CD8-positive, alpha-beta memory T cell (primary cell): ENCODE data around the gene TXNL1. TPM values are rescaled to one million over a fixed set of nuclear protein-coding genes. Genes with fewer than 3 reads are reported as not detected.
A peak's percentile ranks its signal among the peaks of the same experiment; 100 is the strongest.
"Not testable (repeated sequence)": the region's sequence is repeated elsewhere in the genome, so short reads cannot be mapped to it uniquely, and the experiment has no call there.

Experiments
- CTCF ChIA-PET: fragments of 350-600 bp; sonication (Branson Sonifier 250); formaldehyde crosslinking; loops from one replicate; lab custom pipeline; 2021; ENCODE audit warnings: antibody characterized with exemption; lab: Charles Lee
- POLR2A ChIA-PET: fragments of 350-600 bp; sonication (Branson Sonifier 250); formaldehyde crosslinking; loops from one replicate; lab custom pipeline; 2021; ENCODE audit warnings: antibody characterized with exemption; lab: Charles Lee
- DNase-seq, 5 donors: peaks; one replicate each; pipeline versions ENCODE4 v3.0.0 to v3.0.0-alpha.2; 2020 to 2022; ENCODE audit warnings: mixed read lengths in 1 of 5
- H3K27ac ChIP-seq: one replicate; pipeline ENCODE4 v1.7.0; 2013; ENCODE audit warnings: low read depth, mild to moderate bottlenecking, low read length, moderate library complexity
- H3K27me3 ChIP-seq: 2 replicates; pipeline ENCODE4 v1.7.0; 2013; ENCODE audit warnings: low read length, mild to moderate bottlenecking; ENCODE audit not compliant: insufficient read depth, poor library complexity, severe bottlenecking
- H3K36me3 ChIP-seq: 2 replicates; pipeline ENCODE4 v1.7.0; 2013; ENCODE audit warnings: mild to moderate bottlenecking, low read length, moderate library complexity; ENCODE audit not compliant: insufficient read depth
- H3K4me1 ChIP-seq: 2 replicates; pipeline ENCODE4 v1.7.0; 2013; ENCODE audit warnings: mild to moderate bottlenecking, low read length, moderate library complexity; ENCODE audit not compliant: insufficient read depth
- H3K4me3 ChIP-seq: 2 replicates; pipeline ENCODE4 v1.7.0; 2013; ENCODE audit warnings: mild to moderate bottlenecking, low read length
- H3K9me3 ChIP-seq: 2 replicates; pipeline ENCODE4 v1.7.0; 2013; ENCODE audit warnings: mild to moderate bottlenecking, low read length
- H3K27ac Mint-ChIP-seq, 8 donors: one replicate each; pipeline ENCODE4 v1.8.0; 2020 to 2021; ENCODE audit warnings: mixed read lengths in 8 of 8, mild to moderate bottlenecking in 6 of 8, inconsistent platforms in 3 of 8, moderate library complexity in 3 of 8
- H3K27me3 Mint-ChIP-seq, 2 donors: one replicate each; pipeline ENCODE4 v1.8.0; 2020 to 2021; ENCODE audit warnings: mixed read lengths in 2 of 2, mild to moderate bottlenecking in 1 of 2, moderate library complexity in 1 of 2
- H3K36me3 Mint-ChIP-seq, 3 donors: one replicate each; pipeline ENCODE4 v1.8.0; 2020 to 2021; ENCODE audit warnings: mixed read lengths in 3 of 3, inconsistent platforms in 1 of 3, mild to moderate bottlenecking in 1 of 3
- H3K4me1 Mint-ChIP-seq, 3 donors: one replicate each; pipeline ENCODE4 v1.8.0; 2020 to 2021; ENCODE audit warnings: mixed read lengths in 3 of 3, inconsistent platforms in 1 of 3, mild to moderate bottlenecking in 1 of 3
- H3K4me3 Mint-ChIP-seq, 7 donors: one replicate each; pipeline ENCODE4 v1.8.0; 2020 to 2021; ENCODE audit warnings: mixed read lengths in 7 of 7, mild to moderate bottlenecking in 6 of 7, moderate library complexity in 4 of 7, inconsistent platforms in 2 of 7
- H3K9me3 Mint-ChIP-seq, 5 donors: one replicate each; pipeline ENCODE4 v1.8.0; 2020 to 2022; ENCODE audit warnings: mixed read lengths in 5 of 5, mild to moderate bottlenecking in 3 of 5, moderate library complexity in 2 of 5, inconsistent platforms in 1 of 5
- polyA plus RNA-seq: library from polyadenylated mRNA; unstranded; fragments of 300-500 nt; fragmentation: Illumina TruSeq; gene quantifications from one replicate; pipeline ENCODE4 v1.2.3, GENCODE V29; 2021
- total RNA-seq, 2 experiments: library from RNA; stranded (reverse); gene quantifications; one replicate each; pipeline ENCODE4 v1.2.3, GENCODE V29; 2021

TXNL1 gene
- total and polyA plus RNA-seq, 3 experiments from 2014 or later: 57.1 to 91.6 (median 86.8) TPM

DNA sequence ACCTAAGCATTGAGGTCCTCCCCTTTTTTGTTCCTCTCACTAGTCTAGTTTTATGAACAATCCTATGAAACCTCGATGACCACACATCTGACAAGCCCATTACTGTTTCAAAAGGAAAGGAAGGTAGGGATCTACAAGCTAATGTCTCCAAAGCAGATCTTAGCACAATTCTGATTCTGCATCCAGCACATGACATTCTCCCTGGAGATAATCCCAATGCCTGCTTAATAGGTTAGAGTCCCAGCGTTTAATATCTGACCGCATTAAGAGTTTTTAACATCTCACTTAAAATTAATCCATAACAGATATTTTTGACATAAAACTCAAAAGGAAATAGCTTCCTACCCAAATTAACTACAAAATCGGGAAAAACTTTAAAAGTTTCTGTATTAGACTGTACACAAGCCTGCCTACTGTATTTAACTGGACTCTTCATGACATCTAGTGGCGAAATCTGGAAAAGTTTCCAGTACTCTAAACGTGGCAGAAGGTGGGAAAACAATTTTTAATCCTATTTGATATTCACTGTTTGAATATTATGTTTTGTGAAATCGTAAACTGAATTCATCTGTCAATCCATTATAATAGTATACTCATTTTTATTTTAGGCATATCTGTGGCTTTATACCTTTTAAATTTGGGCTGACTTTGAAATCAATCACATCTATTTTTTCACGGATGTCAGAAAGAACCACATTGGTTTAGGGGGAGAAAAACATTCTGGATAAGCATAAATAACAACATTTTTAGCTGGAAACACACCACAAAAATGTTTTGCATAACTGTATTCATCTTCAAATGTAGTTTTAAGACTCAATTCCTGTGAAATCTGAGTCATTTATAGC, 62.4 kb downstream of the TXNL1 start:
- H3K27me3 Mint-ChIP-seq: peaks cover 8 to 45% of the 10 kb centered on the region in 2 donors
- CTCF ChIA-PET: no interaction called here
- H3K4me1 Mint-ChIP-seq: no peaks in the 10 kb centered on the region
- POLR2A ChIA-PET: no interaction called here
- peak in 1 of 5 donors; percentile 5 for DNase-seq
- H3K27ac Mint-ChIP-seq: no peak overlapping the region
- no peaks in the 10 kb centered on the region for H3K4me1 ChIP-seq
- no peaks in the 10 kb centered on the region for H3K27me3 ChIP-seq
- H3K36me3 Mint-ChIP-seq: no peaks in the 10 kb centered on the region
- no peak overlapping the region for H3K27ac ChIP-seq
- H3K9me3 Mint-ChIP-seq: peaks cover 0 to 5% (median 3%) of the 10 kb centered on the region in 5 donors
- H3K4me3 ChIP-seq: no peak overlapping the region
- H3K4me3 Mint-ChIP-seq: no peak overlapping the region
- H3K9me3 ChIP-seq: no peaks in the 10 kb centered on the region
- H3K36me3 ChIP-seq: no peaks in the 10 kb centered on the region

DNA sequence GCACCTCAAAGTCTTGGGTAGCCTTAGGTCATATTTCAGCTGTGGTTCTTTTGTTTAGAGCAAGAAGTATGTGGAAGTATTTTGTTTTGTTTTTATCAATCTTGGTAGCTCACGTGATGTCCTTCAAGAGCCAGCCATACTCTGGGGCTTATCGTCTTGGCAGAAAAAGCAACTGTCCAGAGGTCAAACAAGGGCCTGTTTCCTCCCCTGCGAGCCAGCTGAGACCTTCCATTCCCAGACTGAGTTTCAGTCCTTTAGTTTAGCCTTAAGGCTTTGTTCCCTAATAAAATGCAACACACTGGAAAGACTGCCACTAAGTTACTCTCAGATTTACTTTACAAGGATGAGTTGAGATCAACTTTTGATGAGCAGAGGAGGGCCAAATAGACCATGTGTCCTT, 63.5 kb downstream of the TXNL1 start:
- H3K36me3 Mint-ChIP-seq: no peaks in the 10 kb centered on the region
- H3K4me3 Mint-ChIP-seq: no peak overlapping the region
- H3K9me3 ChIP-seq: no peaks in the 10 kb centered on the region
- DNase-seq: no peak
- no peaks in the 10 kb centered on the region for H3K36me3 ChIP-seq
- H3K27ac Mint-ChIP-seq: peak overlapping the region in 1 of 8 donors; percentile 13
- peaks cover 8 to 50% of the 10 kb centered on the region in 2 donors for H3K27me3 Mint-ChIP-seq
- no peaks in the 10 kb centered on the region for H3K4me1 Mint-ChIP-seq
- ChIA-PET POLR2A (no interaction called here), CTCF (no interaction called here)
- no peak overlapping the region for H3K27ac ChIP-seq
- H3K4me3 ChIP-seq: no peak overlapping the region
- H3K27me3 ChIP-seq: no peaks in the 10 kb centered on the region
- H3K9me3 Mint-ChIP-seq: peaks cover 0 to 4% (median 2%) of the 10 kb centered on the region in 5 donors
- H3K4me1 ChIP-seq: no peaks in the 10 kb centered on the region

DNA sequence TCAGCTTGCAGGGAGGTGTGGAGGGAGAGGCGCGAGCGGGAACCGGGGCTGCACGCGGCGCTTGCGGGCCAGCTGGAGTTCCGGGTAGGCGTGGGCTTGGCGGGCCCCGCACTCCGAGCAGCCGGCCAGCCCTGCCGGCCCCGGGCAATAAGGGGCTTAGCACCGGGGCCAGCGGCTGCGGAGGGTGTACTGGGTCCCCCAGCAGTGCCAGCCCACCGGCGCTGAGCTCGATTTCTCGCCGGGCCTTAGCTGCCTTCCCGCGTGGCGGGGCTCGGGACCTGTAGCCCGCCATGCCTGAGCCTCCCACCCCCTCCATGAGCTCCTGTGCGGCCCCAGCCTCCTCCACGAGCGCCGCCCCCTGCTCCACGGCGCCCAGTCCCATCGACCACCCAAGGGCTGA, 66.1 kb downstream of the TXNL1 start:
- DNase-seq, POLR2A ChIA-PET, H3K36me3 ChIP-seq, H3K4me3 ChIP-seq, H3K27me3 ChIP-seq, H3K27ac Mint-ChIP-seq, CTCF ChIA-PET, H3K27ac ChIP-seq, H3K9me3 Mint-ChIP-seq, H3K4me3 Mint-ChIP-seq, H3K4me1 Mint-ChIP-seq, H3K36me3 Mint-ChIP-seq, H3K4me1 ChIP-seq, H3K9me3 ChIP-seq: not testable (repeated sequence)
- peaks cover 6 to 42% of the 10 kb centered on the region in 2 donors for H3K27me3 Mint-ChIP-seq

DNA sequence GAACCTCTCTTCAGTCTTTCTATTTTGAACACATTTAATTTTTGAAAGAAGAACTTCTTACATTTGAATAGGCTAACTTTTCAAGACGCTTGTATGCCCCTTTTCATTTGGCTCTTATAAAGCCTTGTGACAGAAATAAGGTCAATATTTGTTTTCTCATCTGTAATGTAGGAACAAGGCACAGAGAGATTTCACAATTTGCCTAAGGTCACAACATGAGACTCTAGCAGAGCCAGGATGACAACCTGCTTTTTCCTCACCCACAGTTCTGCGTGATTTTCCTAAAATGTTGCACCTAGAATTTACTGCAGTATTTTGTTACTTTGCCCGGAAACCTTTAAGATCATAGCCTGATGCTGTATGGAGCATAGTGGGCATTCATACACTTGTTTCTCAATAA, 67.4 kb downstream of the TXNL1 start:
- H3K27me3 Mint-ChIP-seq: peaks cover 6 to 33% of the 10 kb centered on the region in 2 donors
- ChIA-PET POLR2A (no interaction called here), CTCF (no interaction called here)
- no peaks in the 10 kb centered on the region for H3K36me3 ChIP-seq
- no peak overlapping the region for H3K27ac Mint-ChIP-seq
- H3K27me3 ChIP-seq: no peaks in the 10 kb centered on the region
- no peaks in the 10 kb centered on the region for H3K9me3 Mint-ChIP-seq
- no peaks in the 10 kb centered on the region for H3K36me3 Mint-ChIP-seq
- no peaks in the 10 kb centered on the region for H3K9me3 ChIP-seq
- H3K4me3 Mint-ChIP-seq: no peak overlapping the region
- H3K27ac ChIP-seq: no peak overlapping the region
- H3K4me3 ChIP-seq: no peak overlapping the region
- DNase-seq: no peak
- H3K4me1 Mint-ChIP-seq: no peaks in the 10 kb centered on the region
- no peaks in the 10 kb centered on the region for H3K4me1 ChIP-seq

DNA sequence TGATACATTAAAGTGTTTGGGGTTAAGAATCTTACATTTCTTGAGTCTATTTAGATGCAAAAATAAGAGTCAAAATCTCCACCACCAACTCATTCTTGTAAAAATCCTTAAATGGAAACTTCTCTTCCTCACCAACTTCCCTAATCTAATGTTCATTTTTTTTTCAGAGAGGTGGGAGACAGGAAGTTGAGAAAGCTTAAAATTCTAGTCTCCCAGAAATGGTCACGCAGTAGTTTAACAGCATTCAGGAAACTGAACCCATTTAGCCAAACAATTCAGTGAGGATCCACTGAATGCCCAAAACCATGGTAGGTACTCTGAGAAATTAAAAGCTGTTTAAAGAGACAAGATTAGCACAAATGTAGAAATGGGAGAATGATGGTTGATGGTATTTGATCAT, 69.0 kb downstream of the TXNL1 start:
- H3K4me1 ChIP-seq: no peaks in the 10 kb centered on the region
- H3K27me3 Mint-ChIP-seq: peaks cover 6 to 25% of the 10 kb centered on the region in 2 donors
- H3K4me1 Mint-ChIP-seq: no peaks in the 10 kb centered on the region
- H3K9me3 Mint-ChIP-seq: no peaks in the 10 kb centered on the region
- DNase-seq: no peak
- H3K4me3 Mint-ChIP-seq: no peak overlapping the region
- H3K27ac Mint-ChIP-seq: no peak overlapping the region
- H3K36me3 ChIP-seq: no peaks in the 10 kb centered on the region
- ChIA-PET CTCF (no interaction called here), POLR2A (no interaction called here)
- H3K27me3 ChIP-seq: no peaks in the 10 kb centered on the region
- no peak overlapping the region for H3K4me3 ChIP-seq
- no peaks in the 10 kb centered on the region for H3K9me3 ChIP-seq
- no peak overlapping the region for H3K27ac ChIP-seq
- no peaks in the 10 kb centered on the region for H3K36me3 Mint-ChIP-seq

DNA sequence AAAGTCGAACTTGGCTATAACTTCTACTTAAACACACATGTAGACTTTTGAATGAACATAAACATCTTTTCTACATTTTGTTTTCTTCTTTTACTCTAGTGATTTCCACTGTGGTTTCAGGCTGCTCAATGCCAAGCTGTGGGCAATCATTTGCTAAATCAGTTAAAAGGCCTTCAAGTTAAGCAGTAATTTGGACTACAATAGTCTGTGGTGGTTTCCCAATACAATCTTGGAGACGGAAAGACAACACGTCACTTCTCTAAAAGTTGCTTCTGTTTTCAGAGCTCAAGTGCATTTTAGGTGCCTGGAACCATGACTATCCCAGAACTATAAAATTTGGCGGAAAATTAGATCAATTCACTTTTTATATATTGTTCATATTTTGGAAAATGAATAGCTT, 69.4 kb downstream of the TXNL1 start:
- Histone ChIP-seq H3K36me3 (no peaks in the 10 kb centered on the region), H3K9me3 (no peaks in the 10 kb centered on the region), H3K4me1 (no peaks in the 10 kb centered on the region), H3K4me3 (no peak overlapping the region), H3K27me3 (no peaks in the 10 kb centered on the region), H3K27ac (no peak overlapping the region)
- Mint-ChIP-seq H3K27ac (no peak overlapping the region), H3K4me1 (no peaks in the 10 kb centered on the region), H3K36me3 (no peaks in the 10 kb centered on the region), H3K4me3 (no peak overlapping the region), H3K9me3 (no peaks in the 10 kb centered on the region), H3K27me3 (peaks cover 6 to 25% of the 10 kb centered on the region in 2 donors)
- POLR2A ChIA-PET: no interaction called here
- no peak for DNase-seq
- CTCF ChIA-PET: no interaction called here

DNA sequence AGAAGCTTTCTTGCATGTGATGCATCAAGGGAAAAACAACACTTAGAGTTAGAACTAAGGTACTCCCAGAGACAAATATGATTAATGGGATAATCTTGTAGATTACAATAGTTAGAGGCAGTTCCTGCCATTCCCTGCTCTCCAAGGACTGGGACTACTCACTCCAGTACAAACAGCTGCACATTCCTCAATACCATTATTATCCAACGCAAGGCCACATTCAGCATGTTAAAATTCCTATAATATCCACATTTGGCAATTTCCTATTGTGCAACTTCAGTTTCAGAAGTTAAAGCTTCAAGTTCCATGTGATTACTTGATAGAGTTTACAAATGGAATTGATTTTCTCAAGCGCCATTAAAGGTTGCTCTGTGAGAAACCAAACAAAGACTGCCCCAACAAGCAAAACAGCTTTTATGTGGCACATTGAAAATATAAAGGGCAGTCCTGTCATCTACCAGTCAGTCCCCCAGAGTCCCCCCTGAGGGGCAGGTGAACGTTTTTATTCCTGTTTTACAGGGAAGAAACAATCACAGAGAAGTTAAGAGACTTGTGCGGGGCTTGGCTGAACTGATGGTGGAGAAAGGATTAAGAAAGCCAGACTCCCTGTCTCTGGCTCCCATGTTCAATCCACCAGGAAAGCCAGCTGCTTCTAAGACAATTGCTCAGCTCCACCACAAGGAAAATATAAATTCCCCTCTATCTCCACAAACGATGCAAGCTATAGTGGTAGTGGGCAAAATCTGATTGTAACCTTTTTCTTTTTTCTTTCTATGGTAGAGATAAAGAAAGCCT, 72.6 kb downstream of the TXNL1 start:
- no peak overlapping the region for H3K4me3 Mint-ChIP-seq
- Histone ChIP-seq H3K4me1 (no peaks in the 10 kb centered on the region), H3K9me3 (no peaks in the 10 kb centered on the region), H3K27ac (no peak overlapping the region), H3K36me3 (no peaks in the 10 kb centered on the region), H3K4me3 (no peak overlapping the region), H3K27me3 (no peaks in the 10 kb centered on the region)
- ChIA-PET CTCF (interaction anchor here (1.7 kb wide), 1 partner anchor 8 kb away, joined by 5 read pairs; no protein-coding TSS in a partner anchor), POLR2A (no interaction called here)
- H3K27ac Mint-ChIP-seq: no peak overlapping the region
- H3K36me3 Mint-ChIP-seq: no peaks in the 10 kb centered on the region
- peaks cover 3 to 12% of the 10 kb centered on the region in 2 donors for H3K27me3 Mint-ChIP-seq
- no peaks in the 10 kb centered on the region for H3K4me1 Mint-ChIP-seq
- H3K9me3 Mint-ChIP-seq: no peaks in the 10 kb centered on the region
- DNase-seq: no peak

DNA sequence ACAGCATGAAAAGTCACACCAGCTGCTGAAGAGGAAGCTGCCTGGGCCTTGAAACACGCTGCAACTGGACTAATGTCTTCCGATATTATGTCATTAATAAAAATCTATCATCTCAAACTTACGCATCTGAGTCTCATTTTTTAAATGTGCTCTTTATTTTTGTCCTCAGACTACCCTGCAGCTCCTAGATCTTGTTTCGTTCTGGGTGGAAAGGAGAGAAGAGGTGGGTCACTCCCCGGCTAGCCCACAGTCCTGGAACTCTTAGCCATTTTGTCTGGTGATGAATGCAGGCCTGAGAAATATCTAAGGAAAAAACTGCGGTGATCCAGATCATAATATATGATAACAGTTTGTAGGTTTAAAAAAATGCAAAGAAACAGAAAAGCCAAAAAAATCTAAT, 73.3 kb downstream of the TXNL1 start:
- H3K4me3 Mint-ChIP-seq: no peak overlapping the region
- no peaks in the 10 kb centered on the region for H3K27me3 ChIP-seq
- no peaks in the 10 kb centered on the region for H3K9me3 ChIP-seq
- no peak overlapping the region for H3K4me3 ChIP-seq
- CTCF ChIA-PET: no interaction called here
- no peak overlapping the region for H3K27ac ChIP-seq
- POLR2A ChIA-PET: no interaction called here
- H3K9me3 Mint-ChIP-seq: no peaks in the 10 kb centered on the region
- H3K27ac Mint-ChIP-seq: no peak overlapping the region
- no peaks in the 10 kb centered on the region for H3K4me1 ChIP-seq
- no peaks in the 10 kb centered on the region for H3K36me3 Mint-ChIP-seq
- H3K36me3 ChIP-seq: no peaks in the 10 kb centered on the region
- no peaks in the 10 kb centered on the region for H3K4me1 Mint-ChIP-seq
- no peak for DNase-seq
- H3K27me3 Mint-ChIP-seq: peaks cover 4 to 9% of the 10 kb centered on the region in 2 donors
